Endothelial cell of umbilical vein (primary cell): ENCODE results near the gene C1QTNF7. TPM values are rescaled to one million over a fixed set of nuclear protein-coding genes. Genes with fewer than 3 reads are reported as not detected.

ENCODE experiments used
- BruUV-seq: library from RNA; stranded (reverse); fragments of 400-500 nt; replicated peaks from 2 replicates; lab custom pipeline; 2021; lab: Mats Ljungman, UMichigan
- CTCF ChIA-PET: fragments of 300-600, 350-600 bp; sonication (Branson Sonifier 250); formaldehyde crosslinking; loops from one replicate; lab custom pipeline; 2021; ENCODE audit warnings: antibody characterized with exemption, inconsistent platforms; lab: Charles Lee
- POLR2A ChIA-PET: fragments of 300-600, 350-600 bp; sonication (Branson Sonifier 250); formaldehyde crosslinking; loops from one replicate; lab custom pipeline; 2021; ENCODE audit warnings: antibody characterized with exemption, inconsistent platforms; lab: Charles Lee
- DNase-seq: peaks from one replicate; pipeline ENCODE4 v3.0.0-alpha.2; 2011; ENCODE audit warnings: low read depth, low spot score
- FAIRE-seq: peaks from 2 replicates; lab custom pipeline; 2011; peaks lifted over from hg19 to GRCh38; lab: Jason Lieb, UNC
- H2AFZ ChIP-seq: 2 replicates; pipeline ENCODE4 v1.6.0; 2012; ENCODE audit warnings: low read depth, low read length, control low read depth, inconsistent platforms
- H3K27ac ChIP-seq: 2 replicates; pipeline ENCODE4 v1.5.1; 2011; ENCODE audit warnings: low read depth, mild to moderate bottlenecking, control low read depth, low read length, moderate library complexity; ENCODE audit not compliant: insufficient read depth
- H3K27me3 ChIP-seq, 2 experiments: 2 replicates each; pipeline versions ENCODE4 v1.6.0 to v1.6.1; 2011; ENCODE audit warnings: low read length in 2 of 2, mixed read lengths in 1 of 2; ENCODE audit not compliant: control insufficient read depth in 2 of 2, insufficient read depth in 2 of 2
- H3K36me3 ChIP-seq, 2 experiments: 2 replicates in 1 of 2; 3 replicates in 1 of 2; pipeline ENCODE4 v1.5.1; 2011; ENCODE audit warnings: low read length in 2 of 2, mild to moderate bottlenecking in 1 of 2, moderate library complexity in 1 of 2; ENCODE audit not compliant: control insufficient read depth in 2 of 2, insufficient read depth in 2 of 2; ENCODE audit errors: extremely low read depth in 1 of 2
- H3K4me1 ChIP-seq: 3 replicates; pipeline ENCODE4 v1.5.1; 2011; ENCODE audit warnings: mild to moderate bottlenecking, low read length; ENCODE audit not compliant: control insufficient read depth, insufficient read depth; ENCODE audit errors: extremely low read depth
- H3K4me2 ChIP-seq: 2 replicates; pipeline ENCODE4 v1.6.1; 2011; ENCODE audit warnings: low read length, control low read depth, mixed read lengths; ENCODE audit not compliant: insufficient read depth
- H3K4me3 ChIP-seq, 3 experiments: fragments of 200-600 bp in 1 of 3; sonication (generic), shearing (Covaris generic) in 1 of 3; replicated peaks in 1 of 3; 2 replicates each; pipeline ENCODE4 v1.5.1; 2011 to 2016; ENCODE audit warnings: control low read depth in 3 of 3, low read length in 3 of 3, mild to moderate bottlenecking in 2 of 3, inconsistent platforms in 1 of 3, low read depth in 1 of 3, moderate library complexity in 1 of 3; ENCODE audit not compliant: insufficient read depth in 1 of 3
- H3K79me2 ChIP-seq: 2 replicates; pipeline ENCODE4 v1.6.0; 2012; ENCODE audit warnings: low read length, inconsistent platforms; ENCODE audit not compliant: control insufficient read depth, insufficient read depth
- H3K9ac ChIP-seq: replicated peaks from 2 replicates; pipeline ENCODE3; 2011; ENCODE audit warnings: low read length, control low read depth; ENCODE audit not compliant: insufficient read depth; ENCODE audit errors: extremely low read depth
- H3K9me1 ChIP-seq: replicated peaks from 3 replicates; pipeline ENCODE4 v1.6.0; 2011; ENCODE audit warnings: mild to moderate bottlenecking, low read length; ENCODE audit not compliant: control insufficient read depth, insufficient read depth; ENCODE audit errors: extremely low read depth
- H3K9me3 ChIP-seq: replicated peaks from 2 replicates; pipeline ENCODE4 v1.5.1; 2012; ENCODE audit warnings: low read length, inconsistent platforms; ENCODE audit not compliant: control insufficient read depth, insufficient read depth
- H4K20me1 ChIP-seq: replicated peaks from 2 replicates; pipeline ENCODE3; 2011; ENCODE audit warnings: mild to moderate bottlenecking, low read length; ENCODE audit not compliant: control insufficient read depth, insufficient read depth; ENCODE audit errors: extremely low read depth
- CTCF ChIP-seq, 2 donors: IDR thresholded peaks; 1 replicate in 1 of 2; 2 replicates in 1 of 2; pipeline ENCODE4 v1.5.1; 2011; ENCODE audit warnings: low read length in 2 of 2, mild to moderate bottlenecking in 2 of 2, moderate library complexity in 2 of 2, control low read depth in 1 of 2, inconsistent platforms in 1 of 2, low read depth in 1 of 2; ENCODE audit not compliant: insufficient read depth in 1 of 2; ENCODE audit errors: extremely low read depth in 1 of 2
- EZH2 ChIP-seq: IDR thresholded peaks from 2 replicates; pipeline ENCODE4 v1.6.1; 2012; ENCODE audit warnings: borderline replicate concordance, low read depth, mild to moderate bottlenecking, moderate library complexity, low read length, inconsistent platforms; ENCODE audit not compliant: severe bottlenecking
- FOS ChIP-seq: IDR thresholded peaks from 2 replicates; pipeline ENCODE4 v1.6.1; 2011; ENCODE audit warnings: mild to moderate bottlenecking, low read length, moderate library complexity, borderline replicate concordance; ENCODE audit not compliant: insufficient read depth
- GATA2 ChIP-seq: IDR thresholded peaks from 2 replicates; pipeline ENCODE4 v1.7.0; 2011; ENCODE audit warnings: low read depth, mild to moderate bottlenecking, moderate library complexity, mixed read lengths, low read length; ENCODE audit not compliant: insufficient read length, insufficient read depth
- JUN ChIP-seq: IDR thresholded peaks from 2 replicates; pipeline ENCODE4 v1.6.1; 2011; ENCODE audit warnings: borderline replicate concordance, low read depth; ENCODE audit not compliant: insufficient read length, insufficient read depth
- MAX ChIP-seq: IDR thresholded peaks from 2 replicates; pipeline ENCODE4 v1.6.1; 2011; ENCODE audit not compliant: insufficient read depth, insufficient read length
- MYC ChIP-seq: IDR thresholded peaks from one replicate; pipeline ENCODE4 v1.6.1; 2011; ENCODE audit warnings: mild to moderate bottlenecking, low read depth, low read length
- POLR2A ChIP-seq: IDR thresholded peaks from 2 replicates; pipeline ENCODE4 v1.6.1; 2012; ENCODE audit warnings: low read depth, mild to moderate bottlenecking, control low read depth, low read length
- POLR2AphosphoS5 ChIP-seq: IDR thresholded peaks from 2 replicates; pipeline ENCODE4 v1.6.1; 2012; ENCODE audit warnings: low read depth, mild to moderate bottlenecking, control low read depth, low read length, moderate library complexity; ENCODE audit not compliant: insufficient read depth
- dilution Hi-C: fragments of 300-500 bp; cut with MboI; formaldehyde crosslinking; loops from one replicate; pipeline ENCODE4 v1.15.0; 2019; ENCODE audit warnings: low sequenced_read_pairs; ENCODE audit not compliant: extremely low pct_ligation_motif_present
- intact Hi-C: fragments of 100-400 bp; cut with micrococcal nuclease; formaldehyde crosslinking; loops from one replicate; pipeline ENCODE4 v1.10.0; 2022
- polyA plus RNA-seq, 4 experiments: library from polyadenylated mRNA; depleted of rRNA in 3 of 4; stranded (reverse) in 3 of 4; unstranded in 1 of 4; fragments of >200 nt; gene quantifications; 2 replicates each; pipeline versions ENCODE4 v1.2.1 to v1.2.3, GENCODE V29; 2011 to 2012; ENCODE audit warnings: missing spikeins in 1 of 4
- total RNA-seq: library from RNA; stranded (reverse); gene quantifications from 2 replicates; pipeline ENCODE4 v1.2.3, GENCODE V29; 2021

C1QTNF7 gene
- total and polyA plus RNA-seq, 2 donors (not counting 3 experiments of a cell fraction or from before 2014, with no cell fraction given): not detected

- H3K9me3 ChIP-seq: no peaks in the 10 kb centered on the region
- no peak overlapping the region for H3K4me3 ChIP-seq
- DNase-seq (no peak), FAIRE-seq (no peak)
- BruUV-seq: no TSS peak
- intact Hi-C loops (no loop called here), dilution Hi-C loops (no loop called here)
- no peak overlapping the region for H2AFZ ChIP-seq
- TF ChIP-seq POLR2AphosphoS5 (no peak), GATA2 (no peak), CTCF (IDR thresholded peaks at IDR 0.05; ENCODE audit: extremely low read depth in 1 of 2, insufficient read depth in 1 of 2, low read depth in 1 of 2, low read length in 2 of 2) (no peak), POLR2A (no peak), FOS (no peak), EZH2 (no peak), JUN (no peak), MAX (no peak), MYC (no peak)
- no peak overlapping the region for H3K27ac ChIP-seq
- ChIA-PET POLR2A (no interaction called here), CTCF (interaction anchor here (1.0 kb wide), 1 partner anchor 18 kb away, joined by 4 read pairs; no protein-coding TSS in a partner anchor)
- H3K9me1 ChIP-seq: no peaks in the 10 kb centered on the region
- H4K20me1 ChIP-seq: no peaks in the 10 kb centered on the region
- H3K36me3 ChIP-seq: no peaks in the 10 kb centered on the region
- no peak overlapping the region for H3K9ac ChIP-seq
- no peaks in the 10 kb centered on the region for H3K27me3 ChIP-seq
- no peak overlapping the region for H3K4me2 ChIP-seq
- no peaks in the 10 kb centered on the region for H3K79me2 ChIP-seq
- peaks cover 3% of the 10 kb centered on the region for H3K4me1 ChIP-seq
Measured at GRCh38 chr4:15414551-15415091, 13.2 kb upstream of the C1QTNF7 start.
